H1 (cell line): ENCODE data around the gene SRPX. TPM values are rescaled to one million over a fixed set of nuclear protein-coding genes. Genes with fewer than 3 reads are reported as not detected.

Source experiments
- GTF2F1 ChIP-seq: IDR thresholded peaks from 2 replicates; pipeline ENCODE4 v1.6.1; 2012; ENCODE audit warnings: low read depth, low read length, improper control_type of control experiment, borderline replicate concordance
- POU5F1 ChIP-seq: IDR thresholded peaks from 2 replicates; pipeline ENCODE4 v1.6.1; 2011; ENCODE audit warnings: low read depth, mild to moderate bottlenecking, low read length, moderate library complexity
- TAF1 ChIP-seq: IDR thresholded peaks from 2 replicates; pipeline ENCODE4 v1.6.1; 2011; ENCODE audit warnings: mild to moderate bottlenecking, low read depth, low read length
- TAF7 ChIP-seq: optimal IDR thresholded peaks from 2 replicates; pipeline ENCODE3; 2011; ENCODE audit warnings: low read depth, mild to moderate bottlenecking, inconsistent platforms, low read length, moderate library complexity, borderline replicate concordance
- TBP ChIP-seq: IDR thresholded peaks from 2 replicates; pipeline ENCODE4 v1.6.1; 2011; ENCODE audit warnings: low read depth, low read length, improper control_type of control experiment
- polyA plus RNA-seq, 7 experiments: library from polyadenylated mRNA; depleted of rRNA in 3 of 7; stranded (reverse) in 5 of 7; unstranded in 2 of 7; fragments of >200 nt in 5 of 7; fragments of 200-250 nt in 2 of 7; gene quantifications; 1 replicate in 5 of 7; 2 replicates in 1 of 7; 4 replicates in 1 of 7; pipeline versions ENCODE4 v1.2.1 to v1.2.3, GENCODE V29; 2011 to 2013; ENCODE audit warnings: missing spikeins in 2 of 7, mixed read lengths in 2 of 7
- total RNA-seq: library from RNA; stranded (reverse); fragmentation: NEBNext Ultra II Directional; extraction: Animal tissue kit (Norgen Biotek cat#: 25700); gene quantifications from 2 replicates; pipeline ENCODE4 v1.2.1, GENCODE V29; 2021
- TF ChIP-seq, protein P1 (sequence below): fragments of 300-600 bp; sonication (generic); IDR thresholded peaks from 2 replicates; pipeline ENCODE4 v1.7.1; 2012; ENCODE audit warnings: low read length, moderate library complexity, mild to moderate bottlenecking, inconsistent platforms; ENCODE audit not compliant: insufficient replicate concordance
- TF ChIP-seq, protein P2 (sequence below), 3 experiments: IDR thresholded peaks; 1 replicate in 2 of 3; 2 replicates in 1 of 3; pipeline versions ENCODE4 v1.5.1 to v1.6.1; 2011; ENCODE audit warnings: low read length in 3 of 3, mild to moderate bottlenecking in 3 of 3, inconsistent platforms in 2 of 3, low read depth in 1 of 3, moderate library complexity in 1 of 3; ENCODE audit not compliant: insufficient read depth in 1 of 3; ENCODE audit errors: control extremely low read depth in 1 of 3

Gene SRPX
- total and polyA plus RNA-seq, 2 of the 8 experiments (the other 6 are each of a cell fraction or from before 2014, with no cell fraction given): 7.6 to 10.4 TPM

DNA sequence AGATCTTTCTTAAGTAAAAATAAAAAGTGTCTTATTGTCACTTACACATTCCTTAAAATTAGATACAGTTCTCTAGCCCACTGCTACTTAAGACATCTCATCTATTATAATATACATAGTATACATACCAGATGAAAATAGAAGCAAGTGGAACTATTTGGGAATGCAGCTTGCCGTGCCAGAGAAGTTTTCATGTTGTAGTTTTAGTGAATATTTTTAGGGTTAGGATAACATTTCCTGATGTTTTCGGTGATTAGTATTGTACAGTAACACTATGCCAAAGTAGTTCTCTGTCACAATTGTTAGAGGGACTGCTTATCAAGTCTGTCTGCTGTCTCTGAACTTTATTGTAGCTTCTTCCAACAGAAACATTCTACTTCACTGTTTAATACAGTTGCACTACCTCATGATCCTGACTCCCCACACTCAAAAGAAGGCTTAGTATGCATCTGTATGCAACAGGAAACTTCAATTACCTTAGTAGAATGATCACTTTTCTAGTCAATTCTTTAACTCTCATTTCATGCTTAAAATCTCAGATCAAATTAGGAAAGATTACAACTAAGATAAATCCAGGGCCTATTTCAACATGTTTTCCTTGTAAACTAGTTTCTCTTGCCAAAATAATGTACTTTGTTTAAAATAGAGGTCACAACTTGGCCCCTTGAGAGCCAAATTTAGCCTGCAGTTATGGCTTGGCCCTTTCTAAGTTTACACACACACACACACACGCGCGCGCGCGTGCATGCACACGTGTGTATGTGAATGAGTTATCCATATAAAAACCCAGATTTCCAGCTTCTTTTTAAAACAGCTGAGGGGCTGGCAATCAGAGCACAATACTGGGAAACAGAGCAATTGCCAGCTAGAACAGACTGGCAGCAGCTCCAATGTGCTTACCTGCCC, 42.3 kb upstream of the SRPX start (continued):
- TF ChIP-seq, protein P1, sequence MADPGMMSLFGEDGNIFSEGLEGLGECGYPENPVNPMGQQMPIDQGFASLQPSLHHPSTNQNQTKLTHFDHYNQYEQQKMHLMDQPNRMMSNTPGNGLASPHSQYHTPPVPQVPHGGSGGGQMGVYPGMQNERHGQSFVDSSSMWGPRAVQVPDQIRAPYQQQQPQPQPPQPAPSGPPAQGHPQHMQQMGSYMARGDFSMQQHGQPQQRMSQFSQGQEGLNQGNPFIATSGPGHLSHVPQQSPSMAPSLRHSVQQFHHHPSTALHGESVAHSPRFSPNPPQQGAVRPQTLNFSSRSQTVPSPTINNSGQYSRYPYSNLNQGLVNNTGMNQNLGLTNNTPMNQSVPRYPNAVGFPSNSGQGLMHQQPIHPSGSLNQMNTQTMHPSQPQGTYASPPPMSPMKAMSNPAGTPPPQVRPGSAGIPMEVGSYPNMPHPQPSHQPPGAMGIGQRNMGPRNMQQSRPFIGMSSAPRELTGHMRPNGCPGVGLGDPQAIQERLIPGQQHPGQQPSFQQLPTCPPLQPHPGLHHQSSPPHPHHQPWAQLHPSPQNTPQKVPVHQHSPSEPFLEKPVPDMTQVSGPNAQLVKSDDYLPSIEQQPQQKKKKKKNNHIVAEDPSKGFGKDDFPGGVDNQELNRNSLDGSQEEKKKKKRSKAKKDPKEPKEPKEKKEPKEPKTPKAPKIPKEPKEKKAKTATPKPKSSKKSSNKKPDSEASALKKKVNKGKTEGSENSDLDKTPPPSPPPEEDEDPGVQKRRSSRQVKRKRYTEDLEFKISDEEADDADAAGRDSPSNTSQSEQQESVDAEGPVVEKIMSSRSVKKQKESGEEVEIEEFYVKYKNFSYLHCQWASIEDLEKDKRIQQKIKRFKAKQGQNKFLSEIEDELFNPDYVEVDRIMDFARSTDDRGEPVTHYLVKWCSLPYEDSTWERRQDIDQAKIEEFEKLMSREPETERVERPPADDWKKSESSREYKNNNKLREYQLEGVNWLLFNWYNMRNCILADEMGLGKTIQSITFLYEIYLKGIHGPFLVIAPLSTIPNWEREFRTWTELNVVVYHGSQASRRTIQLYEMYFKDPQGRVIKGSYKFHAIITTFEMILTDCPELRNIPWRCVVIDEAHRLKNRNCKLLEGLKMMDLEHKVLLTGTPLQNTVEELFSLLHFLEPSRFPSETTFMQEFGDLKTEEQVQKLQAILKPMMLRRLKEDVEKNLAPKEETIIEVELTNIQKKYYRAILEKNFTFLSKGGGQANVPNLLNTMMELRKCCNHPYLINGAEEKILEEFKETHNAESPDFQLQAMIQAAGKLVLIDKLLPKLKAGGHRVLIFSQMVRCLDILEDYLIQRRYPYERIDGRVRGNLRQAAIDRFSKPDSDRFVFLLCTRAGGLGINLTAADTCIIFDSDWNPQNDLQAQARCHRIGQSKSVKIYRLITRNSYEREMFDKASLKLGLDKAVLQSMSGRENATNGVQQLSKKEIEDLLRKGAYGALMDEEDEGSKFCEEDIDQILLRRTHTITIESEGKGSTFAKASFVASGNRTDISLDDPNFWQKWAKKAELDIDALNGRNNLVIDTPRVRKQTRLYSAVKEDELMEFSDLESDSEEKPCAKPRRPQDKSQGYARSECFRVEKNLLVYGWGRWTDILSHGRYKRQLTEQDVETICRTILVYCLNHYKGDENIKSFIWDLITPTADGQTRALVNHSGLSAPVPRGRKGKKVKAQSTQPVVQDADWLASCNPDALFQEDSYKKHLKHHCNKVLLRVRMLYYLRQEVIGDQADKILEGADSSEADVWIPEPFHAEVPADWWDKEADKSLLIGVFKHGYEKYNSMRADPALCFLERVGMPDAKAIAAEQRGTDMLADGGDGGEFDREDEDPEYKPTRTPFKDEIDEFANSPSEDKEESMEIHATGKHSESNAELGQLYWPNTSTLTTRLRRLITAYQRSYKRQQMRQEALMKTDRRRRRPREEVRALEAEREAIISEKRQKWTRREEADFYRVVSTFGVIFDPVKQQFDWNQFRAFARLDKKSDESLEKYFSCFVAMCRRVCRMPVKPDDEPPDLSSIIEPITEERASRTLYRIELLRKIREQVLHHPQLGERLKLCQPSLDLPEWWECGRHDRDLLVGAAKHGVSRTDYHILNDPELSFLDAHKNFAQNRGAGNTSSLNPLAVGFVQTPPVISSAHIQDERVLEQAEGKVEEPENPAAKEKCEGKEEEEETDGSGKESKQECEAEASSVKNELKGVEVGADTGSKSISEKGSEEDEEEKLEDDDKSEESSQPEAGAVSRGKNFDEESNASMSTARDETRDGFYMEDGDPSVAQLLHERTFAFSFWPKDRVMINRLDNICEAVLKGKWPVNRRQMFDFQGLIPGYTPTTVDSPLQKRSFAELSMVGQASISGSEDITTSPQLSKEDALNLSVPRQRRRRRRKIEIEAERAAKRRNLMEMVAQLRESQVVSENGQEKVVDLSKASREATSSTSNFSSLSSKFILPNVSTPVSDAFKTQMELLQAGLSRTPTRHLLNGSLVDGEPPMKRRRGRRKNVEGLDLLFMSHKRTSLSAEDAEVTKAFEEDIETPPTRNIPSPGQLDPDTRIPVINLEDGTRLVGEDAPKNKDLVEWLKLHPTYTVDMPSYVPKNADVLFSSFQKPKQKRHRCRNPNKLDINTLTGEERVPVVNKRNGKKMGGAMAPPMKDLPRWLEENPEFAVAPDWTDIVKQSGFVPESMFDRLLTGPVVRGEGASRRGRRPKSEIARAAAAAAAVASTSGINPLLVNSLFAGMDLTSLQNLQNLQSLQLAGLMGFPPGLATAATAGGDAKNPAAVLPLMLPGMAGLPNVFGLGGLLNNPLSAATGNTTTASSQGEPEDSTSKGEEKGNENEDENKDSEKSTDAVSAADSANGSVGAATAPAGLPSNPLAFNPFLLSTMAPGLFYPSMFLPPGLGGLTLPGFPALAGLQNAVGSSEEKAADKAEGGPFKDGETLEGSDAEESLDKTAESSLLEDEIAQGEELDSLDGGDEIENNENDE: no peak
- TF ChIP-seq TAF7 (no peak), GTF2F1 (no peak), TBP (no peak), POU5F1 (no peak), TAF1 (no peak)
- TF ChIP-seq, protein P2, sequence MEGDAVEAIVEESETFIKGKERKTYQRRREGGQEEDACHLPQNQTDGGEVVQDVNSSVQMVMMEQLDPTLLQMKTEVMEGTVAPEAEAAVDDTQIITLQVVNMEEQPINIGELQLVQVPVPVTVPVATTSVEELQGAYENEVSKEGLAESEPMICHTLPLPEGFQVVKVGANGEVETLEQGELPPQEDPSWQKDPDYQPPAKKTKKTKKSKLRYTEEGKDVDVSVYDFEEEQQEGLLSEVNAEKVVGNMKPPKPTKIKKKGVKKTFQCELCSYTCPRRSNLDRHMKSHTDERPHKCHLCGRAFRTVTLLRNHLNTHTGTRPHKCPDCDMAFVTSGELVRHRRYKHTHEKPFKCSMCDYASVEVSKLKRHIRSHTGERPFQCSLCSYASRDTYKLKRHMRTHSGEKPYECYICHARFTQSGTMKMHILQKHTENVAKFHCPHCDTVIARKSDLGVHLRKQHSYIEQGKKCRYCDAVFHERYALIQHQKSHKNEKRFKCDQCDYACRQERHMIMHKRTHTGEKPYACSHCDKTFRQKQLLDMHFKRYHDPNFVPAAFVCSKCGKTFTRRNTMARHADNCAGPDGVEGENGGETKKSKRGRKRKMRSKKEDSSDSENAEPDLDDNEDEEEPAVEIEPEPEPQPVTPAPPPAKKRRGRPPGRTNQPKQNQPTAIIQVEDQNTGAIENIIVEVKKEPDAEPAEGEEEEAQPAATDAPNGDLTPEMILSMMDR (IDR thresholded peaks at IDR 0.05; ENCODE audit: control extremely low read depth in 1 of 3, insufficient read depth in 1 of 3, low read depth in 1 of 3, low read length in 3 of 3): no peak
